T-cell (primary cell): ENCODE measurements around the gene RGN. TPM values are rescaled to one million over a fixed set of nuclear protein-coding genes. Genes with fewer than 3 reads are reported as not detected.
A peak's percentile ranks its signal among the peaks of the same experiment; 100 is the strongest.
"Not testable (repeated sequence)": the region's sequence is repeated elsewhere in the genome, so short reads cannot be mapped to it uniquely, and the experiment has no call there.

Source experiments
- ATAC-seq, 4 experiments: fragments of 200-7000 bp in 3 of 4; fragments of 150-1000 bp in 1 of 4; cut with Tn5 transposase; replicated peaks in 1 of 4; 1 replicate in 3 of 4; 2 replicates in 1 of 4; pipeline ENCODE4 v1.10.0; 2021; ENCODE audit warnings: moderate library complexity in 3 of 4, mild to moderate bottlenecking in 2 of 4, moderate number of reproducible peaks in 1 of 4
- CTCF ChIA-PET, 2 donors: fragments of 300-600 bp; sonication (Branson Sonifier 250); formaldehyde crosslinking; loops; one replicate each; lab custom pipeline; 2022; ENCODE audit warnings: antibody characterized with exemption in 2 of 2; lab: Charles Lee
- POLR2A ChIA-PET, 2 donors: fragments of 300-600 bp; sonication (Branson Sonifier 250); formaldehyde crosslinking; loops; one replicate each; lab custom pipeline; 2022; ENCODE audit warnings: antibody characterized with exemption in 2 of 2; lab: Charles Lee
- DNase-seq, 35 experiments: peaks; one replicate each; pipeline versions ENCODE4 v3.0.0 to v3.0.0-alpha.2; 2013 to 2023
- H3K27ac ChIP-seq: one replicate; pipeline ENCODE4 v1.5.1; 2013; ENCODE audit warnings: low read length
- H3K27me3 ChIP-seq, 2 experiments: replicated peaks in 1 of 2; 1 replicate in 1 of 2; 2 replicates in 1 of 2; pipeline versions ENCODE4 v1.6.1 to v1.7.0; 2013; ENCODE audit warnings: low read length in 1 of 2, mixed read lengths in 1 of 2; ENCODE audit not compliant: control insufficient read depth in 2 of 2, insufficient read depth in 2 of 2; ENCODE audit errors: extremely low read depth in 1 of 2
- H3K36me3 ChIP-seq, 2 donors: 1 replicate in 1 of 2; 2 replicates in 1 of 2; pipeline versions ENCODE4 v1.6.1 to v1.7.0; 2013; ENCODE audit warnings: low read length in 1 of 2; ENCODE audit not compliant: control insufficient read depth in 2 of 2, insufficient read depth in 1 of 2; ENCODE audit errors: extremely low read depth in 1 of 2
- H3K4me1 ChIP-seq, 2 experiments: 1 replicate in 1 of 2; 2 replicates in 1 of 2; pipeline versions ENCODE4 v1.6.1 to v1.7.0; 2013; ENCODE audit warnings: low read length in 2 of 2, mixed read lengths in 1 of 2; ENCODE audit not compliant: insufficient read depth in 2 of 2, control insufficient read depth in 1 of 2; ENCODE audit errors: extremely low read depth in 1 of 2
- H3K4me3 ChIP-seq, 2 donors: 1 replicate in 1 of 2; 2 replicates in 1 of 2; pipeline versions ENCODE4 v1.5.1 to v1.7.0; 2013; ENCODE audit warnings: mild to moderate bottlenecking in 2 of 2, low read length in 1 of 2, moderate library complexity in 1 of 2; ENCODE audit not compliant: control insufficient read depth in 1 of 2; ENCODE audit errors: extremely low read depth in 1 of 2
- H3K9me3 ChIP-seq: 2 replicates; pipeline ENCODE4 v1.7.0; 2013
- H3K27ac Mint-ChIP-seq, 2 donors: one replicate each; pipeline ENCODE4 v1.8.0; 2020 to 2021; ENCODE audit warnings: mild to moderate bottlenecking in 2 of 2, mixed read lengths in 2 of 2
- H3K27me3 Mint-ChIP-seq, 2 donors: one replicate each; pipeline ENCODE4 v1.8.0; 2021 to 2022; ENCODE audit warnings: mixed read lengths in 2 of 2
- H3K36me3 Mint-ChIP-seq: one replicate; pipeline ENCODE4 v1.8.0; 2021; ENCODE audit warnings: mixed read lengths
- H3K4me1 Mint-ChIP-seq, 3 donors: one replicate each; pipeline ENCODE4 v1.8.0; 2020 to 2022; ENCODE audit warnings: mixed read lengths in 3 of 3, mild to moderate bottlenecking in 1 of 3
- H3K4me3 Mint-ChIP-seq, 3 donors: one replicate each; pipeline ENCODE4 v1.8.0; 2020 to 2022; ENCODE audit warnings: mild to moderate bottlenecking in 3 of 3, mixed read lengths in 3 of 3, moderate library complexity in 3 of 3
- H3K9me3 Mint-ChIP-seq, 3 donors: one replicate each; pipeline ENCODE4 v1.8.0; 2020 to 2022; ENCODE audit warnings: mixed read lengths in 3 of 3
- WGBS: methylation state at CpG from one replicate; pipeline ENCODE4 v1.1.5; 2013; ENCODE audit warnings: missing lambda C conversion rate; ENCODE audit not compliant: insufficient coverage; 5-methylcytosine and 5-hydroxymethylcytosine counted together
- total RNA-seq, 35 experiments: library from RNA in 6 of 35; stranded (reverse) in 6 of 35; fragments of 120-200 nt in 1 of 35; gene quantifications; one replicate each; pipeline versions ENCODE4 v1.2.1 to v1.2.4 and lab custom pipeline; 2013 to 2026

The RGN gene
- total RNA-seq, 5 donors from 2014 or later (not counting 1 experiment from before 2014, with no cell fraction given), result 0.32 TPM; not detected in 4

DNA sequence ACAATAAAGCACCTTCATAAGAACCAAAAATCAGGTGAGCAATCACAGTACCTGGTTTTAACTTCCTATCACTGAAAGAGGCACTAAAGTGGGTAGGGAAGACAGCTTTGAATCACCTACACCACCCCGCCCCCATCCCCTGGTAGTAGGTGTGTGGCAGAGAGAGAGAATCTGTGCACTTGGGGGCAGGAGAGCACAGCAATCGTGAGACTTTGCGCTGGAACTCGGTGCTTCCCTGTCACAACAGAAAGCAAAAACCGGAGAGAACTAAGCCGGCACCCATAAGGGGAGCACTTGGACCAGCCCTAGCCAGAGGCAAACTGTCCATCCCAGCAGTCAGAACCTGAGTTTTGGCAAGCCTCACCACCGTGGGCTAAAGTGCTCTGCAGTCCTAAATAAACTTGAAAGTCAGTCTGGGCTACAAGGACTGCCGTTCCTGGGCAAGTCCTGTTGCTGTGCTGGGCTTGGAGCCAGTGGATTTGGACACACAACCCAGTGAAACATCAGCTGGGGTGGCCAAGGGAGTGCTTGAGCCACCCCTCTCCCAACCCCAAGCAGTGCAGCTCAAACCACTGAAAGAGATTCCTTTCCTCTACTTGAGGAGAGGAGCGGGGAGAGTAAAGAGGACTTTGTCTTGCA, 34.2 kb downstream of the RGN start:
- no peak overlapping the region for H3K27ac Mint-ChIP-seq
- H3K4me1 Mint-ChIP-seq, result no peaks in the 10 kb centered on the region
- H3K4me1 ChIP-seq, result no peaks in the 10 kb centered on the region
- H3K36me3 ChIP-seq, result no peaks in the 10 kb centered on the region
- 80% methylated on average over 3 of the region's 9 CpGs for WGBS
- no peak for ATAC-seq
- no peak overlapping the region for H3K4me3 ChIP-seq
- H3K9me3 ChIP-seq, result no peaks in the 10 kb centered on the region
- H3K27ac ChIP-seq, result no peak overlapping the region
- no peaks in the 10 kb centered on the region for H3K9me3 Mint-ChIP-seq
- H3K36me3 Mint-ChIP-seq, result no peaks in the 10 kb centered on the region
- H3K4me3 Mint-ChIP-seq, result no peak overlapping the region
- peaks cover 0 to 10% of the 10 kb centered on the region in 2 donors for H3K27me3 Mint-ChIP-seq
- CTCF ChIA-PET, result no interaction called here
- DNase-seq, result no peak
- POLR2A ChIA-PET, result interaction anchor here in 1 of 2 donors (0.6 kb wide), 1 partner anchor 119 kb away, joined by 4 read pairs; no protein-coding TSS in a partner anchor
- no peaks in the 10 kb centered on the region for H3K27me3 ChIP-seq

DNA sequence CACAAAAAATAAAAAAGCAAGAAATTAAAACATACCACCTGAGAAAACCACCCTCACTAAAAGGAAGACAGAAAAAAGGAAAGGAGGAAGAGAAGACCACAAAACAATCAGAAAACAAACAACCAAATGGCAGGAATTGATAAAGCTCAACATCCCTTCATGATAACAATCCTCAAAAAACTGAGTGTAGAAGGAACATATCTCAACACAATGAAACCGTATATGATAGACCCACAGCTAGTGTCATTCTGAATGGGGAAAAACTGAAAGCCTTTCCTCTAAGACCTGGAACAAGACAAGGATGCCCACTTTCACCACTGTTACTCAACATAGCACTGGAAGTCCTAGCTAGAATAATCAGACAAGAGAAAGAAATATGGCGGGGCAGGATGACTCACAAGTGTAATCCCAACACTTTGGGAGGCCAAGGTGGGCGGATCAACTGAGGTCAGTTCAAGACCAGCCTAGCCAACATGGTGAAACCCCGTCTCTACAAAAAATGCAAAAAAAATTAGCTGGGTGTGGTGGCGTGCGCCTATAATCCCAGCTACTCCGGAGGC, 38.4 kb downstream of the RGN start:
- H3K4me1 ChIP-seq, POLR2A ChIA-PET, H3K36me3 ChIP-seq, H3K27ac Mint-ChIP-seq, H3K4me3 ChIP-seq, H3K4me1 Mint-ChIP-seq, H3K36me3 Mint-ChIP-seq, H3K27me3 ChIP-seq, CTCF ChIA-PET, H3K27ac ChIP-seq, ATAC-seq, H3K9me3 ChIP-seq, H3K4me3 Mint-ChIP-seq, H3K9me3 Mint-ChIP-seq, DNase-seq: not testable (repeated sequence)
- 89% methylated on average over 3 of the region's 7 CpGs for WGBS
- peaks cover 0 to 14% of the 10 kb centered on the region in 2 donors for H3K27me3 Mint-ChIP-seq

DNA sequence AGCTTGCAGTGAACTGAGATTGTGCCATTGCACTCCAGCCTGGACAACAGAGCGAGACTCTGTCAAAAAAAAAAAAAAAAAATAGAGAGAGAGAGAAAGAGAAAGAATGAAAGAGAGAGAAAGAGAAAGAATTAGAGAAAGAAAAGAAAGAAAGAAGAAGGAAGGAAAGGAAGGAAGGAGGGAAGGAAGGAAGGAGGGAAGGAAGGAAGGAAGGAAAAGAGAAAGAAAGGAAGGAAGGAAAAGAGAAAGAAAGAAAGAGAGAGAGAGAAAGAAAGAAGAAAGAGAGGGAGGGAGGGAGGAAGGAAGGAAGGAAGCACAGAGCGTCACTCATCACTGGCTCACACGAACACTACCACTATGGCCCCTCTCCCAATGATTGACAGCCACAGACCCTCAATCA, 46.2 kb downstream of the RGN start:
- H3K4me1 Mint-ChIP-seq, POLR2A ChIA-PET, ATAC-seq, H3K9me3 Mint-ChIP-seq, H3K4me3 ChIP-seq, H3K36me3 ChIP-seq, H3K4me3 Mint-ChIP-seq, H3K27ac Mint-ChIP-seq, H3K36me3 Mint-ChIP-seq, H3K27me3 Mint-ChIP-seq, H3K27ac ChIP-seq, H3K27me3 ChIP-seq, H3K4me1 ChIP-seq, DNase-seq, H3K9me3 ChIP-seq: not testable (repeated sequence)
- WGBS, result no CpG with 5 or more reads among the region's 3 CpGs
- CTCF ChIA-PET, result interaction anchor here in 1 of 2 donors (0.6 kb wide), 1 partner anchor 42 kb away, joined by 3 read pairs; no protein-coding TSS in a partner anchor

DNA sequence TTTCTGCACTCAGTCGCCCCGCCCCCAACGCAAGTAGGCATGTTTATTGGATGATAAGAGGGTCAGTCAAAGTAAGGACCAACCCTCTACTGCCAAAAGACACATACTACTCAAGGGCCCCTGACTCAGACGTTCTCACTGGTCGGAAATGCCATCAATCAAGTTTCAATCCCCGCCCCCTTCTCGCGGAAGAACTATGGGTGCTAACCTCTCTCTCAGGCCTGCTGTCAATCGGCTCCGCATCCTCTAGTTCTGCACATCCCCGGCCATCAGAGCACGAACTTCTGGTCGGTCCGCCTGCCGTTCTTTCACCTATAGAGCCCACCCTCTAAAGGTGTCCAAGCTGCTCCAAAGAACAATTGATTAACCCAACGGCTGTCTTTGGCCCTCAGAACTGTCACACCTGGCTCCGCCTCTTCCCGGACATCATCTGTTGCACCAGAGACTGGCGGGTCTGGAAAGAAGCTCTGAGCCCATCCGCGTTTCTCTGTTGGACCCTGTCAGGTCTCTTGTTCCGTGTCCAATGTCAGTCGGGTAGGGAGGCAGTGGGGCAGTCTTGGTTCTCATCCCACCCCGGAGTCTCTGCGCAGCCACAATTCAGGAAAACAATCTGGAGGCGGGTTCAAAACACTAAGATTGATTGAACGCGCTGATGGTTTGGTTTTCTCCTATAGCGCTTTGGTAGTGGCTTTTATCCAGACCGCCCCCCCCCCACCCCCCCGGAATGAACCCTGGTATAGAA, 51.1 kb downstream of the RGN start:
- Histone ChIP-seq H3K36me3 (no peaks in the 10 kb centered on the region), H3K4me3 (peak overlapping the region; percentile 53 to 55), H3K27me3 (no peaks in the 10 kb centered on the region), H3K9me3 (no peaks in the 10 kb centered on the region), H3K4me1 (peaks cover 0 to 7% of the 10 kb centered on the region in 2 experiments), H3K27ac (peak overlapping the region; percentile 51)
- no peaks in the 10 kb centered on the region for H3K9me3 Mint-ChIP-seq
- no peaks in the 10 kb centered on the region for H3K27me3 Mint-ChIP-seq
- H3K4me1 Mint-ChIP-seq, result peaks cover 0 to 6% (median 2%) of the 10 kb centered on the region in 3 donors
- ATAC-seq, result peak; percentile 98 to 99 (median 98)
- H3K36me3 Mint-ChIP-seq, result no peaks in the 10 kb centered on the region
- peak overlapping the region; percentile 88 to 95 (median 95) for H3K4me3 Mint-ChIP-seq
- POLR2A ChIA-PET, result interaction anchor here (0.6 to 1.0 kb wide), 4 partner anchors 14 to 1912 kb away, joined by 3 to 4 read pairs (median 4); no protein-coding TSS in a partner anchor
- peak; percentile 73 to 94 (median 86) for DNase-seq
- WGBS, result 0% methylated on average over 5 of the region's 31 CpGs
- H3K27ac Mint-ChIP-seq, result peak overlapping the region; percentile 93 to 96
- CTCF ChIA-PET, result interaction anchor here in 1 of 2 donors (0.5 to 1.5 kb wide), 2 partner anchors 15 to 183 kb away, joined by 3 to 6 read pairs; partner anchors contain the start of gene NDUFB11

DNA sequence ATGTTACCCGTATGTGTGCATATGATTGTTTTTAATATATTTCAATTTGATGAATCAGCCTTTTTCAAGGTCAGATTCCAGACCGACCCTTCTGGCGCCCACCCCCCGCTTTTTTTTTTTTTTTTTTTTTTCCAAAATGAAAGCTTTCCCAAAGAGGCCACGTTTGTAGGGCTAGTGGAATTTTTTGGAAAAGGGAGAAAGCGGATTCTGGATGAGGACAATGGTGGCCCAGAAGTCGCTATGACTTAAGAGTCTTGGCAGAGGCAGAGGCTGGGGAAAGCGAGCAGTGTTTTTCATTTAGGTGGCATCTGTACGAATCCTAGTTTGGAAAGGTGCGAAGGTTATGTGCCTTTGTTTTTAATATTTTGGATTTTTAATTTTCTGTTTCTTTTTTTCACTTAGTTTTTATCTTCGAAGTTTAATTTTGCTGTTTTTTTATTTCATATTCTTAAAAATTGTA, 51.7 kb downstream of the RGN start:
- DNase-seq (no peak), ATAC-seq (no peak)
- Histone ChIP-seq H3K9me3 (no peaks in the 10 kb centered on the region), H3K27me3 (no peaks in the 10 kb centered on the region), H3K4me3 (peak overlapping the region in 1 of 2 donors; percentile 53), H3K36me3 (no peaks in the 10 kb centered on the region), H3K4me1 (peaks cover 0 to 7% of the 10 kb centered on the region in 2 experiments), H3K27ac (peak overlapping the region; percentile 51)
- H3K36me3 Mint-ChIP-seq, result no peaks in the 10 kb centered on the region
- peaks cover 0 to 6% (median 2%) of the 10 kb centered on the region in 3 donors for H3K4me1 Mint-ChIP-seq
- no peaks in the 10 kb centered on the region for H3K27me3 Mint-ChIP-seq
- ChIA-PET CTCF (interaction anchor here (0.5 to 1.5 kb wide), 3 partner anchors 15 to 695 kb away, joined by 3 to 6 read pairs (median 3); partner anchors contain the start of gene NDUFB11 (in 1 of the 2)), POLR2A (interaction anchor here (0.6 to 1.0 kb wide), 4 partner anchors 14 to 426 kb away, joined by 4 to 6 read pairs (median 4); partner anchors contain the start of gene RP2 (in 1 of the 2))
- no peaks in the 10 kb centered on the region for H3K9me3 Mint-ChIP-seq
- WGBS, result no CpG with 5 or more reads among the region's 11 CpGs
- H3K4me3 Mint-ChIP-seq, result peak overlapping the region; percentile 88 to 95 (median 95)
- no peak overlapping the region for H3K27ac Mint-ChIP-seq

DNA sequence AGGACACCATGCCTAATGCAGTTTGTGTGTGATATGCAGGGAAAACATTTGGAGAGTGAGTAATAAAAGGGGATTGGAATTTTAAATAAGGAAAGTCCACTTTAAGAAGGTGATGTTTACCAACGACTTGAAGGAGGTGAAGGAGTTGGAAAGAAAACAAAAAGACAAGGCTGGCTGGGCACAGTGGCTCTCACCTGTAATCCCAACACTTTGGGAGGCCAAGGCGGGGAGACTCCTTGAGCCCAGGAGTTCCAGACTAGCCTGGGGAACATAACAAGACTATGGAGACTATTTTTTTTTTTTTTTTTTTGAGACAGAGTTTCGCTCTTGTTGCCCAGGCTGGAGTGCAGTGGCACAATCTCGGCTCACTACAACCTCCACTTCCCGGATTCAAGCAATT, 55.2 kb downstream of the RGN start:
- ChIA-PET POLR2A (interaction anchor here in 1 of 2 donors (0.8 kb wide), 1 partner anchor 44 kb away, joined by 3 read pairs; no protein-coding TSS in a partner anchor), CTCF (no interaction called here)

More for the DNA sequence above, 55.2 kb downstream of the RGN start:
- peaks cover 0 to 4% (median 0%) of the 10 kb centered on the region in 3 donors for H3K4me1 Mint-ChIP-seq
- WGBS, result no CpG with 5 or more reads among the region's 5 CpGs
- no peak overlapping the region for H3K27ac ChIP-seq
- H3K4me3 ChIP-seq, result no peak overlapping the region
- no peak overlapping the region for H3K4me3 Mint-ChIP-seq
- no peaks in the 10 kb centered on the region for H3K27me3 Mint-ChIP-seq
- DNase-seq (no peak), ATAC-seq (no peak)
- H3K4me1 ChIP-seq, result peaks cover 0 to 6% of the 10 kb centered on the region in 2 experiments
- no peaks in the 10 kb centered on the region for H3K9me3 Mint-ChIP-seq
- H3K36me3 Mint-ChIP-seq, result no peaks in the 10 kb centered on the region
- no peak overlapping the region for H3K27ac Mint-ChIP-seq
- no peaks in the 10 kb centered on the region for H3K9me3 ChIP-seq
- no peaks in the 10 kb centered on the region for H3K36me3 ChIP-seq
- H3K27me3 ChIP-seq, result no peaks in the 10 kb centered on the region
